Cardiac fibroblast (primary cell): ENCODE data around the gene EPHB2.

Source experiments
- DNase-seq, 2 donors: peaks; one replicate each; pipeline versions ENCODE4 v3.0.0 to v3.0.0-alpha.2; 2010; ENCODE audit warnings: low read depth in 2 of 2
- H3K4me3 ChIP-seq, 2 donors: replicated peaks in 1 of 2; 1 replicate in 1 of 2; 2 replicates in 1 of 2; pipeline ENCODE4 v1.5.1; 2011; ENCODE audit warnings: low read depth in 2 of 2, low read length in 2 of 2, mild to moderate bottlenecking in 2 of 2, moderate library complexity in 1 of 2
- TF ChIP-seq, protein P1 (sequence below): IDR thresholded peaks from one replicate; pipeline ENCODE4 v1.5.1; 2011; ENCODE audit warnings: low read depth, mild to moderate bottlenecking, low read length, inconsistent platforms

Gene EPHB2

DNA sequence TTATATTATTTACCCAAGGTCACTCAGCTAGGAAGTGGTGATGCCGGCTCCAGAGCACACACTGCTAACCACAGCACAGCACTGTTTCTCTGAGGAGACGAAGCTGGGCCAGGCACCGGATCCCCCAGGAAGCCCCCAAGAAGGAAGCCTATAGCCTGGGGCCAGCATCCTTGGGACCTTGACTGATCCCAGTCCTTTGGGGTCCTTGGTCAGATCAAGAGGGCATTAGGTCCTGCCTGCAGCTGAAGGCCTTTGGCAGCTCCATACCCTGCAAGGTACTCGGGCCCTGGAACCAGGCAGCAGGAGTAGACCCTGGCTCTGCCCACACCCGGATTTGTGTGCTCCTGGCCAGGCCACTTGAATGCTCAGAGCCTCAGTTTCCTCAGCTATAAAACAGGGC is 134.0 kb downstream of the EPHB2 start:
- no peak for DNase-seq
- TF ChIP-seq, protein P1, sequence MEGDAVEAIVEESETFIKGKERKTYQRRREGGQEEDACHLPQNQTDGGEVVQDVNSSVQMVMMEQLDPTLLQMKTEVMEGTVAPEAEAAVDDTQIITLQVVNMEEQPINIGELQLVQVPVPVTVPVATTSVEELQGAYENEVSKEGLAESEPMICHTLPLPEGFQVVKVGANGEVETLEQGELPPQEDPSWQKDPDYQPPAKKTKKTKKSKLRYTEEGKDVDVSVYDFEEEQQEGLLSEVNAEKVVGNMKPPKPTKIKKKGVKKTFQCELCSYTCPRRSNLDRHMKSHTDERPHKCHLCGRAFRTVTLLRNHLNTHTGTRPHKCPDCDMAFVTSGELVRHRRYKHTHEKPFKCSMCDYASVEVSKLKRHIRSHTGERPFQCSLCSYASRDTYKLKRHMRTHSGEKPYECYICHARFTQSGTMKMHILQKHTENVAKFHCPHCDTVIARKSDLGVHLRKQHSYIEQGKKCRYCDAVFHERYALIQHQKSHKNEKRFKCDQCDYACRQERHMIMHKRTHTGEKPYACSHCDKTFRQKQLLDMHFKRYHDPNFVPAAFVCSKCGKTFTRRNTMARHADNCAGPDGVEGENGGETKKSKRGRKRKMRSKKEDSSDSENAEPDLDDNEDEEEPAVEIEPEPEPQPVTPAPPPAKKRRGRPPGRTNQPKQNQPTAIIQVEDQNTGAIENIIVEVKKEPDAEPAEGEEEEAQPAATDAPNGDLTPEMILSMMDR, result no peak
- H3K4me3 ChIP-seq, result no peak overlapping the region

DNA sequence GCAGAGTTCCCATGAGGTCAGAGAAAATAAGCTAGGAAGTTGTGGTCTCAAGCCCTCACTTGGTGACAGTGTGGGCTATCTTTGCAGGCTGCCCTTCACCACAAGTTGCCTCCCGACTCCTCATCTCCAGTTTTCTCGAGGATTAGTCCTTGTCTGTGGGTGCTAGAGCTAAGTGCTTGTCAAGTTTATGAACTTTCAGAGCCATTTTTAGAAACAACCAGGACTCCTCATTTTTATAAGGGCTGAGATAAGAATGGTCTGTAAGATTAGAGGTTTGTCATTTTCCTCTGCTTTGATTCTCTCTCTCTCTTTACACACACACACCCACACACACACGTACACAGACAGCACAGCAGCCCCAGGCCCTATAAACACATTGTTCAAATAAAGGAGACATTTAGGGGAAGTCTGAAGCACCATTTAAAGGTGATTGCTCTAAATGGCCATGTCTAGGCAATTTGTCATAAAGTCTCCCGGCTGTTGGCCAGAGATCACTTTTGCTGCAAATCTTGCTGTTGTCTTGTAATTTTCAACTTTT is 134.8 kb downstream of the EPHB2 start:
- no peak overlapping the region for H3K4me3 ChIP-seq
- DNase-seq, result no peak
- TF ChIP-seq, protein P1, result no peak

DNA sequence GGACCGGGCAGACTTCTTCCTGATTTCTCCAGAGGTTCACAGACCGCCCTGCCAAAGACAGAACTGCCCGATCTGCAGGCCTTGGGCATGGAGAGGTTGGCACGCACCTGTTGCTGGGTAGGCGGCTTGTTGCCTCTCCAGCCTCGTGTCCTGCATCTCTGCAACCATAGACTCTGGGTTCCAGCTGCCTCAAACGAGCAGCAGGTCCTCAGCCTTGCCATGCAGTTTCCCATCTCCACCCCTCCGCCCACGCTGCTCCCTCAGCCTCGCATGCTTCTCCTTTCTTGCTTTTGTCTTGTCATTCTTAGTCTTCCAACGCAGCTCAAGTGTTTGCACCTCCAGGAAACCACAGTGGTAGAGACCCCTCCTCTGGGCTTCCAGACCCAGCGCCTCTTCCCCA is 135.8 kb downstream of the EPHB2 start:
- no peak overlapping the region for H3K4me3 ChIP-seq
- TF ChIP-seq, protein P1, result no peak
- no peak for DNase-seq

DNA sequence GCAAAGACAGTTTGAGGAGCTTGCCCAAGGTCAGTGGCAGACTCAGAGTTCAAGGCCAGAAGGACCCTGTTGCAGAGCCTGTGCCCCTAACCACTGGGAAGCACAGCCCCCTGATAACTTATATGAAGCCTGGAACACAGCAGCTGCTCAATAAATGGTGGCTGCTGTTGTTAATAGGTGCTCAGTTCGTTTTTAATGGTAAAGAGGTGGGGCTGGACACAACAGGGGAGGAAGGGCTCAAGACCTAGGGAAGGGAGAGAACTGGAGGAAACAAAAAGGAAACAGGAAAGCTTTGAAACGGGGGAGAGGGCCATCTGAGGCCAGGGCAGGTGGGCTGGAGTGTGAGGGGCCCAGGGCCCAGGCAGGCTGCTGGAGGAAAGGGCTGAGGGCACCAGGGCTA is 136.6 kb downstream of the EPHB2 start:
- TF ChIP-seq, protein P1, result no peak

DNA sequence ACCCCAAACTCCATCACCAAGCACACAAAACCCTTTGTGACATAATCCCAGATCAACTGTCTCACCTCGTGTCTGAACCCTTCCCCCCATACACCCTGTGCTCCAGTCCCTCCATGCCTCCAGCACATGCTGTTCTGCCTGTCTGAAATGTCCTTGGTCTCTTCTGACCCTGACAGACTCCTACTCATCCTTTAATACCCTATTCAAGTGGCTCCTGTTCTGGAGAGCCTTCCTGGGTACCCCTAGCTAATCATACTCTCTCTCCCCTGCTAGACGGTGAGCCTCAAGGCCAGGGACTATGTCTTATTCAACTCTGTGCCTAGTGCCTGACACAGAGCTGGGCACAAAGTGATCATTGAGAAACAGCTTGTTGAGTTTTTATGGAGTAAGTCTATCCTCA is 137.1 kb downstream of the EPHB2 start:
- no peak for DNase-seq
- H3K4me3 ChIP-seq, result no peak overlapping the region
- TF ChIP-seq, protein P1, result no peak

More for the DNA sequence above, 136.6 kb downstream of the EPHB2 start:
- no peak overlapping the region for H3K4me3 ChIP-seq
- DNase-seq, result no peak

DNA sequence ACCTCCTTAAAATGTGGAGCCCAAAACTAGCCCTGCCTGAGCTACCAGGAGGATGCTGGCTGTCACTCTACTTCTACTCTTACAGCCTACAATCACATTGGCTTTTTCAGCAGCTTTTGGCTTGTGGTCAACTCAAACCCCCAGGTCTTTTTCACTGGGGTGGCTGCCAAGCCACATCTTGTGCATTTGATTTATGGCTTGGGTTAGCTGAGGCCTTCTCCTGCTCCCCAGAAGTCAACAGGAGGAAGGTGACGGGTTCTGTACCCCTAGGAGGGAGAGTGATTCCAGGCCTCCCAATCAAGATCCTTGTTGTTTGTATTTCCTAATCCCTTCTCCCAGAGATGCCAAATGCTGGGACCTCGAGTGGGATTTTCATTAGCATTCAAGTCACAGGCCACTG is 137.8 kb downstream of the EPHB2 start:
- DNase-seq, result no peak
- TF ChIP-seq, protein P1, result no peak
- H3K4me3 ChIP-seq, result no peak overlapping the region

DNA sequence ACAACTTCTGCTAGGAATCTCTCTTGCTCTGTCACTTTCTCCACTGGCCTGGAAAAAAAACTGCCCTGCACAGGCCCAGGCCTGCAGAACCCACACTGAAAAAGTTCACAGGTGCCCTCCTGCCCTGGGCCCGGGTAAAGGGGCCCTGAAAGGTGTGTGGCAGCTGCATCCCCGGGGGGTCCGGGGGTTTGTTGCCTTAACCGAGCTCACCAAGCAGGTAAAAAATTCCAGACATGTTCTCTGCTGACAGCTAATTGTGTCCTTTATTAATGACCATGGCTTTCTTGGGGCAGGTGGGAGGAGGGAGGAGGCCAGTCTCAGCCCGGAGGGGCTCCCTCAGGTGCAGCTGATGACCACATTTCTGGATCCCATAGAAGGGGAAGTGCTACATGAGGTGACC is 139.1 kb downstream of the EPHB2 start:
- no peak overlapping the region for H3K4me3 ChIP-seq
- DNase-seq, result no peak
- TF ChIP-seq, protein P1, result no peak
